Measurements from ENCODE around the gene MRPL1. TPM values are rescaled to one million over a fixed set of nuclear protein-coding genes. Genes with fewer than 3 reads are reported as not detected.

MRPL1 gene
- total RNA-seq, 1 experiment from 2014 or later = 18.3 TPM

GRCh38 chr4:77827343-77827742, 35.3 kb upstream of the MRPL1 start:
- in situ Hi-C loops (cut with HindIII; ENCODE audit: low pct_unique_long_range_greater_than_20kb, low sequenced_read_pairs) = no loop called here
- no peaks in the 10 kb centered on the region for H3K4me1 ChIP-seq (ENCODE audit: control insufficient read depth, insufficient read depth, low read length)
- ChIA-PET CTCF (no interaction called here), POLR2A (no interaction called here)
- peaks cover 2% of the 10 kb centered on the region for H3K27me3 ChIP-seq (ENCODE audit: control insufficient read depth, insufficient read depth, low read length)
- H3K36me3 ChIP-seq (ENCODE audit: control insufficient read depth, insufficient read depth, low read length) = no peaks in the 10 kb centered on the region
- H3K9me3 ChIP-seq (ENCODE audit: control insufficient read depth, insufficient read depth, low read depth, low read length) = no peaks in the 10 kb centered on the region
- no peak for DNase-seq (ENCODE audit: low read depth, low spot score)
- BruUV-seq (replicated peaks) = no TSS peak
- TF ChIP-seq TCF7L2 (IDR thresholded peaks at IDR 0.05; ENCODE audit: low read depth, low read length) (no peak), REST (IDR thresholded peaks at IDR 0.05; ENCODE audit: insufficient read depth in 1 of 2, low read depth in 2 of 2, low read length in 1 of 2) (no peak), POLR2AphosphoS5 (IDR thresholded peaks at IDR 0.05; ENCODE audit: low read depth, low read length) (no peak), SIN3A (IDR thresholded peaks at IDR 0.05; ENCODE audit: borderline replicate concordance, insufficient read depth, low read depth, low read length) (no peak)
- TF ChIP-seq, protein P1, sequence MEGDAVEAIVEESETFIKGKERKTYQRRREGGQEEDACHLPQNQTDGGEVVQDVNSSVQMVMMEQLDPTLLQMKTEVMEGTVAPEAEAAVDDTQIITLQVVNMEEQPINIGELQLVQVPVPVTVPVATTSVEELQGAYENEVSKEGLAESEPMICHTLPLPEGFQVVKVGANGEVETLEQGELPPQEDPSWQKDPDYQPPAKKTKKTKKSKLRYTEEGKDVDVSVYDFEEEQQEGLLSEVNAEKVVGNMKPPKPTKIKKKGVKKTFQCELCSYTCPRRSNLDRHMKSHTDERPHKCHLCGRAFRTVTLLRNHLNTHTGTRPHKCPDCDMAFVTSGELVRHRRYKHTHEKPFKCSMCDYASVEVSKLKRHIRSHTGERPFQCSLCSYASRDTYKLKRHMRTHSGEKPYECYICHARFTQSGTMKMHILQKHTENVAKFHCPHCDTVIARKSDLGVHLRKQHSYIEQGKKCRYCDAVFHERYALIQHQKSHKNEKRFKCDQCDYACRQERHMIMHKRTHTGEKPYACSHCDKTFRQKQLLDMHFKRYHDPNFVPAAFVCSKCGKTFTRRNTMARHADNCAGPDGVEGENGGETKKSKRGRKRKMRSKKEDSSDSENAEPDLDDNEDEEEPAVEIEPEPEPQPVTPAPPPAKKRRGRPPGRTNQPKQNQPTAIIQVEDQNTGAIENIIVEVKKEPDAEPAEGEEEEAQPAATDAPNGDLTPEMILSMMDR (IDR thresholded peaks at IDR 0.05) = no peak
- intact Hi-C loops (cut with micrococcal nuclease; ENCODE audit: unreplicated experiment) = no loop called here
- ATAC-seq = no peak
- no peak overlapping the region for H3K4me3 ChIP-seq (ENCODE audit: low read depth in 2 of 2, low read length in 2 of 2)
- no peak overlapping the region for H3K27ac ChIP-seq (ENCODE audit: low read length)

DNA sequence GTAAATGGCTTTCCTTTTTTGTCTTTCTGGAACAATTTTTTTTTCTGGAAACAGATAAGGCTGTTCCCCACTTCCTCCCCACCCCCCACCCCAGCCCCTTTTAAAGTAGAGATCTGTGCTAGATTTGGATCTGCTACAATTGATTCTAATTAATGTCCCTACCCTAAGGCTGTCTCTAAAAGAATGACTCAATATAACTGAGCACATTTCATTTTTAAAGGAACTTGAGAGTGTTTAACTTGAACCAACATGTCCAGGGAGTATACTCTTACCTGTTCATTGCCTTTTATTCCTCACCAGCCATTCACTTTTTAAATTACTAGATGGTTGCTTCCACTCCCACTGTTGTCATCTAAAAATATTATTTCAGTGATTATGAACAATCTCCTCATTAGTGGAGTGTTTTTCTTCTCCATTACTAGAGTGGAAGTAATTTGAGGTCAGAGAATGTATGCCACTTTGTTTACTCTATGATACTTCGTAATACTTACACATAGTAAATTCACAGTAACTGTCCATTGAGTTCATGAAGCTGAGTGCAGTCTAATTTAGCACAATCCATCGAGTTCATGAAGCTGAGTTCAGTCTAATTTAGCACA, 29.4 kb upstream of the MRPL1 start:
- H3K4me3 ChIP-seq (ENCODE audit: low read depth in 2 of 2, low read length in 2 of 2) = no peak overlapping the region
- ChIA-PET CTCF (no interaction called here), POLR2A (no interaction called here)
- no peak overlapping the region for H3K27ac ChIP-seq (ENCODE audit: low read length)
- H3K9me3 ChIP-seq (ENCODE audit: control insufficient read depth, insufficient read depth, low read depth, low read length) = no peaks in the 10 kb centered on the region
- no peak for TF ChIP-seq SIN3A (IDR thresholded peaks at IDR 0.05; ENCODE audit: borderline replicate concordance, insufficient read depth, low read depth, low read length)
- TF ChIP-seq REST (IDR thresholded peaks at IDR 0.05; ENCODE audit: insufficient read depth in 1 of 2, low read depth in 2 of 2, low read length in 1 of 2) = no peak
- TF ChIP-seq, protein P1 (IDR thresholded peaks at IDR 0.05) = no peak
- no peak for TF ChIP-seq TCF7L2 (IDR thresholded peaks at IDR 0.05; ENCODE audit: low read depth, low read length)
- no peak for TF ChIP-seq POLR2AphosphoS5 (IDR thresholded peaks at IDR 0.05; ENCODE audit: low read depth, low read length)
- no peaks in the 10 kb centered on the region for H3K4me1 ChIP-seq (ENCODE audit: control insufficient read depth, insufficient read depth, low read length)
- no TSS peak for BruUV-seq (replicated peaks)
- no peak for DNase-seq (ENCODE audit: low read depth, low spot score)
- H3K27me3 ChIP-seq (ENCODE audit: control insufficient read depth, insufficient read depth, low read length) = no peaks in the 10 kb centered on the region; the same call in 1 of the 2 replicates
- in situ Hi-C loops (cut with HindIII; ENCODE audit: low pct_unique_long_range_greater_than_20kb, low sequenced_read_pairs) = no loop called here
- intact Hi-C loops (cut with micrococcal nuclease; ENCODE audit: unreplicated experiment) = no loop called here
- H3K36me3 ChIP-seq (ENCODE audit: control insufficient read depth, insufficient read depth, low read length) = no peaks in the 10 kb centered on the region
- ATAC-seq = no peak

All from Panc1 (cell line).